K562 (cell line): ENCODE measurements around the gene RAI1.

Experiments used
- ERF ChIP-seq: fragments of 450-650 bp; formaldehyde crosslinking; IDR thresholded peaks from 2 replicates; pipeline ENCODE4 v1.4.0; 2020; ENCODE audit warnings: mild to moderate bottlenecking, mixed read lengths
- ETS1 ChIP-seq: conservative IDR thresholded peaks from 2 replicates; pipeline ENCODE4 v1.6.1; 2011; ENCODE audit warnings: low read depth, mild to moderate bottlenecking, low read length; ENCODE audit not compliant: control insufficient read depth
- NFIX ChIP-seq: fragments of 250-450 bp; sonication (Bioruptor Pico); IDR thresholded peaks from 2 replicates; pipeline ENCODE4 v1.4.0; 2020; ENCODE audit warnings: low read depth, mild to moderate bottlenecking, moderate library complexity
- NFYB ChIP-seq: IDR thresholded peaks from 2 replicates; pipeline ENCODE4 v1.6.1; 2011; ENCODE audit warnings: mild to moderate bottlenecking, moderate library complexity; ENCODE audit not compliant: insufficient read length; ENCODE audit errors: extremely low read depth
- TARDBP ChIP-seq: fragments of 450-650 bp; IDR thresholded peaks from 2 replicates; pipeline ENCODE4 v1.6.1; 2016
- TCF15 ChIP-seq: fragments of 250-450 bp; sonication (Bioruptor Pico); IDR thresholded peaks from 2 replicates; pipeline ENCODE4 v1.8.0; 2022; ENCODE audit warnings: moderate library complexity, mild to moderate bottlenecking, inconsistent platforms
- TCF7 ChIP-seq: sonication (generic); IDR thresholded peaks from 2 replicates; pipeline ENCODE4 v1.6.1; 2016; ENCODE audit warnings: antibody characterized with exemption, borderline replicate concordance
- YY1 ChIP-seq, 3 experiments: IDR thresholded peaks; 2 replicates each; pipeline ENCODE4 v1.6.1; 2011; ENCODE audit warnings: low read length in 2 of 3, mild to moderate bottlenecking in 2 of 3, moderate library complexity in 2 of 3, borderline replicate concordance in 1 of 3, control low read depth in 1 of 3, low read depth in 1 of 3; ENCODE audit not compliant: insufficient read depth in 3 of 3, insufficient replicate concordance in 2 of 3, control insufficient read depth in 1 of 3, insufficient read length in 1 of 3; ENCODE audit errors: extremely low read depth in 1 of 3
- ZNF24 ChIP-seq: fragments of 450-650 bp; IDR thresholded peaks from 2 replicates; pipeline ENCODE4 v1.6.1; 2016
- ZNF277 ChIP-seq: fragments of 250-450 bp; sonication (Bioruptor Pico); IDR thresholded peaks from 2 replicates; pipeline ENCODE4 v1.8.0; 2022; ENCODE audit warnings: inconsistent platforms, mild to moderate bottlenecking, moderate library complexity, borderline replicate concordance
- TF ChIP-seq, protein P1 (sequence below): sonication (generic); formaldehyde crosslinking; IDR thresholded peaks from 2 replicates; pipeline ENCODE4 v1.8.0; 2022; ENCODE audit warnings: mild to moderate bottlenecking, missing genetic modification reagents
- TF ChIP-seq, protein P2 (sequence below): IDR thresholded peaks from 2 replicates; pipeline ENCODE4 v1.6.1; 2016; ENCODE audit warnings: missing genetic modification characterization, missing compliant biosample characterization
- TF ChIP-seq, protein P3 (sequence below), 3 experiments: IDR thresholded peaks in 2 of 3; conservative IDR thresholded peaks in 1 of 3; 2 replicates each; pipeline ENCODE4 v1.5.1; 2011 to 2012; ENCODE audit warnings: low read length in 3 of 3, mild to moderate bottlenecking in 3 of 3, control low read depth in 2 of 3, improper control_type of control experiment in 1 of 3, inconsistent platforms in 1 of 3, low read depth in 1 of 3, mixed read lengths in 1 of 3, moderate library complexity in 1 of 3; ENCODE audit not compliant: insufficient read depth in 2 of 3
- TF ChIP-seq, protein P4 (sequence below): fragments of 250-450 bp; sonication (Bioruptor Pico); IDR thresholded peaks from 2 replicates; pipeline ENCODE4 v1.4.0; 2020; ENCODE audit warnings: mild to moderate bottlenecking

- TF ChIP-seq ZNF277 (CRISPR knock-in tag), result no peak
- TF ChIP-seq ETS1, result no peak
- TF ChIP-seq, protein P1, sequence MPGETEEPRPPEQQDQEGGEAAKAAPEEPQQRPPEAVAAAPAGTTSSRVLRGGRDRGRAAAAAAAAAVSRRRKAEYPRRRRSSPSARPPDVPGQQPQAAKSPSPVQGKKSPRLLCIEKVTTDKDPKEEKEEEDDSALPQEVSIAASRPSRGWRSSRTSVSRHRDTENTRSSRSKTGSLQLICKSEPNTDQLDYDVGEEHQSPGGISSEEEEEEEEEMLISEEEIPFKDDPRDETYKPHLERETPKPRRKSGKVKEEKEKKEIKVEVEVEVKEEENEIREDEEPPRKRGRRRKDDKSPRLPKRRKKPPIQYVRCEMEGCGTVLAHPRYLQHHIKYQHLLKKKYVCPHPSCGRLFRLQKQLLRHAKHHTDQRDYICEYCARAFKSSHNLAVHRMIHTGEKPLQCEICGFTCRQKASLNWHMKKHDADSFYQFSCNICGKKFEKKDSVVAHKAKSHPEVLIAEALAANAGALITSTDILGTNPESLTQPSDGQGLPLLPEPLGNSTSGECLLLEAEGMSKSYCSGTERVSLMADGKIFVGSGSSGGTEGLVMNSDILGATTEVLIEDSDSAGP (CRISPR knock-in tag), result no peak
- TF ChIP-seq, protein P2, sequence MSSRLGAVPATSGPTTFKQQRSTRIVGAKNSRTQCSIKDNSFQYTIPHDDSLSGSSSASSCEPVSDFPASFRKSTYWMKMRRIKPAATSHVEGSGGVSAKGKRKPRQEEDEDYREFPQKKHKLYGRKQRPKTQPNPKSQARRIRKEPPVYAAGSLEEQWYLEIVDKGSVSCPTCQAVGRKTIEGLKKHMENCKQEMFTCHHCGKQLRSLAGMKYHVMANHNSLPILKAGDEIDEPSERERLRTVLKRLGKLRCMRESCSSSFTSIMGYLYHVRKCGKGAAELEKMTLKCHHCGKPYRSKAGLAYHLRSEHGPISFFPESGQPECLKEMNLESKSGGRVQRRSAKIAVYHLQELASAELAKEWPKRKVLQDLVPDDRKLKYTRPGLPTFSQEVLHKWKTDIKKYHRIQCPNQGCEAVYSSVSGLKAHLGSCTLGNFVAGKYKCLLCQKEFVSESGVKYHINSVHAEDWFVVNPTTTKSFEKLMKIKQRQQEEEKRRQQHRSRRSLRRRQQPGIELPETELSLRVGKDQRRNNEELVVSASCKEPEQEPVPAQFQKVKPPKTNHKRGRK, result no peak
- no peak for TF ChIP-seq NFYB
- TF ChIP-seq ERF (CRISPR knock-in tag), result no peak
- TF ChIP-seq, protein P3, sequence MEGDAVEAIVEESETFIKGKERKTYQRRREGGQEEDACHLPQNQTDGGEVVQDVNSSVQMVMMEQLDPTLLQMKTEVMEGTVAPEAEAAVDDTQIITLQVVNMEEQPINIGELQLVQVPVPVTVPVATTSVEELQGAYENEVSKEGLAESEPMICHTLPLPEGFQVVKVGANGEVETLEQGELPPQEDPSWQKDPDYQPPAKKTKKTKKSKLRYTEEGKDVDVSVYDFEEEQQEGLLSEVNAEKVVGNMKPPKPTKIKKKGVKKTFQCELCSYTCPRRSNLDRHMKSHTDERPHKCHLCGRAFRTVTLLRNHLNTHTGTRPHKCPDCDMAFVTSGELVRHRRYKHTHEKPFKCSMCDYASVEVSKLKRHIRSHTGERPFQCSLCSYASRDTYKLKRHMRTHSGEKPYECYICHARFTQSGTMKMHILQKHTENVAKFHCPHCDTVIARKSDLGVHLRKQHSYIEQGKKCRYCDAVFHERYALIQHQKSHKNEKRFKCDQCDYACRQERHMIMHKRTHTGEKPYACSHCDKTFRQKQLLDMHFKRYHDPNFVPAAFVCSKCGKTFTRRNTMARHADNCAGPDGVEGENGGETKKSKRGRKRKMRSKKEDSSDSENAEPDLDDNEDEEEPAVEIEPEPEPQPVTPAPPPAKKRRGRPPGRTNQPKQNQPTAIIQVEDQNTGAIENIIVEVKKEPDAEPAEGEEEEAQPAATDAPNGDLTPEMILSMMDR (IDR thresholded peaks at IDR 0.05 in 2 of 3, conservative IDR thresholded peaks at IDR 0.05 in 1 of 3; ENCODE audit: insufficient read depth in 2 of 3, low read depth in 1 of 3, low read length in 3 of 3), result no peak
- TF ChIP-seq TCF15 (CRISPR knock-in tag), result no peak
- TF ChIP-seq NFIX, result no peak
- no peak for TF ChIP-seq TARDBP
- TF ChIP-seq, protein P4, sequence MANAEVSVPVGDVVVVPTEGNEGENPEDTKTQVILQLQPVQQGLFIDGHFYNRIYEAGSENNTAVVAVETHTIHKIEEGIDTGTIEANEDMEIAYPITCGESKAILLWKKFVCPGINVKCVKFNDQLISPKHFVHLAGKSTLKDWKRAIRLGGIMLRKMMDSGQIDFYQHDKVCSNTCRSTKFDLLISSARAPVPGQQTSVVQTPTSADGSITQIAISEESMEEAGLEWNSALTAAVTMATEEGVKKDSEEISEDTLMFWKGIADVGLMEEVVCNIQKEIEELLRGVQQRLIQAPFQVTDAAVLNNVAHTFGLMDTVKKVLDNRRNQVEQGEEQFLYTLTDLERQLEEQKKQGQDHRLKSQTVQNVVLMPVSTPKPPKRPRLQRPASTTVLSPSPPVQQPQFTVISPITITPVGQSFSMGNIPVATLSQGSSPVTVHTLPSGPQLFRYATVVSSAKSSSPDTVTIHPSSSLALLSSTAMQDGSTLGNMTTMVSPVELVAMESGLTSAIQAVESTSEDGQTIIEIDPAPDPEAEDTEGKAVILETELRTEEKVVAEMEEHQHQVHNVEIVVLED (CRISPR knock-in tag), result no peak
- TF ChIP-seq ZNF24, result no peak
- no peak for TF ChIP-seq TCF7
- TF ChIP-seq YY1 (IDR thresholded peaks at IDR 0.05; ENCODE audit: borderline replicate concordance in 1 of 3, control insufficient read depth in 1 of 3, extremely low read depth in 1 of 3, insufficient read depth in 3 of 3, insufficient read length in 1 of 3, insufficient replicate concordance in 2 of 3, low read depth in 1 of 3, low read length in 2 of 3), result no peak
These were observed 41.0 kb downstream of the RAI1 start for GRCh38 chr17:17722081-17722905.
